GM12875 (cell line): ENCODE results near the gene LRRC25.

ENCODE experiments used
- H3K4me3 ChIP-seq: one replicate; pipeline ENCODE4 v1.5.1; 2011; ENCODE audit warnings: low read depth, low read length, control low read depth
- CTCF ChIP-seq: IDR thresholded peaks from 2 replicates; pipeline ENCODE4 v1.5.1; 2011; ENCODE audit warnings: low read depth, mild to moderate bottlenecking, control low read depth, inconsistent platforms, low read length, moderate library complexity, borderline replicate concordance; ENCODE audit not compliant: insufficient read depth

The LRRC25 gene

GRCh38 chr19:18392417-18392816, 5.0 kb downstream of the LRRC25 start:
- no peak overlapping the region for H3K4me3 ChIP-seq
- TF ChIP-seq CTCF: no peak

- no peak overlapping the region for H3K4me3 ChIP-seq
- no peak for TF ChIP-seq CTCF
Measured at GRCh38 chr19:18391509-18392075, 5.8 kb downstream of the LRRC25 start.

GRCh38 chr19:18390065-18390907, 7.1 kb downstream of the LRRC25 start:
- no peak for TF ChIP-seq CTCF
- no peak overlapping the region for H3K4me3 ChIP-seq

GRCh38 chr19:18389726-18390064, 7.7 kb downstream of the LRRC25 start:
- no peak overlapping the region for H3K4me3 ChIP-seq
- no peak for TF ChIP-seq CTCF

GRCh38 chr19:18388960-18389725, 8.3 kb downstream of the LRRC25 start:
- H3K4me3 ChIP-seq: no peak overlapping the region
- no peak for TF ChIP-seq CTCF

- peak; percentile 100 for TF ChIP-seq CTCF
- peak overlapping the region; percentile 40 for H3K4me3 ChIP-seq
Measured at GRCh38 chr19:18388100-18388959, 9.1 kb downstream of the LRRC25 start.
